Upper lobe of left lung (tissue), 6 donors: Measurements from ENCODE around the gene WBP1. TPM values are rescaled to one million over a fixed set of nuclear protein-coding genes. Genes with fewer than 3 reads are reported as not detected.
A peak's percentile ranks its signal among the peaks of the same experiment; 100 is the strongest.

Source experiments
- ATAC-seq, 2 donors: fragments of 200-7000 bp; cut with Tn5 transposase; one replicate each; pipeline ENCODE4 v1.9.1; 2022; ENCODE audit warnings: mild to moderate bottlenecking in 2 of 2, moderate library complexity in 2 of 2; ENCODE audit not compliant: low FRiP score in 2 of 2
- DNase-seq, 2 donors: peaks; one replicate each; pipeline ENCODE4 v3.0.0-alpha.2; 2019 to 2020
- H3K27ac ChIP-seq, 4 donors: fragments of 200-600 bp; sonication (generic); one replicate each; pipeline ENCODE4 v1.5.1; 2016 to 2019
- H3K27me3 ChIP-seq, 4 donors: fragments of 200-600 bp; sonication (generic); one replicate each; pipeline ENCODE4 v1.5.1; 2017 to 2019
- H3K36me3 ChIP-seq, 4 donors: fragments of 200-600 bp; sonication (generic); one replicate each; pipeline ENCODE4 v1.5.1; 2016 to 2019
- H3K4me1 ChIP-seq, 4 donors: fragments of 200-600 bp; sonication (generic); one replicate each; pipeline ENCODE4 v1.5.1; 2018 to 2019
- H3K4me3 ChIP-seq, 4 donors: fragments of 200-600 bp; sonication (generic); one replicate each; pipeline ENCODE4 v1.5.1; 2017 to 2019; ENCODE audit warnings: mild to moderate bottlenecking in 2 of 4, moderate library complexity in 1 of 4
- H3K9me3 ChIP-seq, 4 donors: fragments of 200-600 bp; sonication (generic); one replicate each; pipeline ENCODE4 v1.5.1; 2018 to 2019
- EP300 ChIP-seq, 4 donors: sonication (generic); formaldehyde crosslinking; IDR thresholded peaks; one replicate each; pipeline ENCODE4 v1.5.1; 2017; ENCODE audit warnings: antibody characterized with exemption in 4 of 4, control low read depth in 2 of 4
- POLR2A ChIP-seq, 4 donors: fragments of 450-650 bp; IDR thresholded peaks; one replicate each; pipeline ENCODE4 v1.5.1; 2016 to 2017; ENCODE audit warnings: antibody characterized with exemption in 4 of 4, mild to moderate bottlenecking in 2 of 4
- POLR2AphosphoS5 ChIP-seq, 2 donors: sonication (generic); formaldehyde crosslinking; IDR thresholded peaks; one replicate each; pipeline ENCODE4 v1.5.1; 2017; ENCODE audit warnings: antibody characterized with exemption in 2 of 2
- WGBS, 2 donors: methylation state at CpG; one replicate each; pipeline ENCODE4 v1.1.5; 2017 to 2018; 5-methylcytosine and 5-hydroxymethylcytosine counted together
- total RNA-seq, 6 donors: library from RNA; depleted of rRNA in 4 of 6; stranded (reverse); fragments of >200 nt in 4 of 6; gene quantifications; one replicate each; pipeline versions ENCODE4 v1.1.0 to v1.2.1, GENCODE V29; 2016 to 2021
- TF ChIP-seq, protein P1 (sequence below), 6 experiments: fragments of 450-650 bp in 4 of 6; fragments of 200-600 bp in 2 of 6; sonication (generic) in 2 of 6; IDR thresholded peaks; one replicate each; pipeline ENCODE4 v1.5.1; 2016 to 2019; ENCODE audit warnings: antibody characterized with exemption in 6 of 6
- donor health status: DM: no; HTN: no; CAD: no; lungs with moderate emphysema.
- donor health status: DM: no; HTN: yes; CAD: no; lungs with severe emphysema.

The WBP1 gene
- total RNA-seq, 6 donors from 2014 or later, result 34.7 to 109 (median 51.3) TPM

GRCh38 chr2:74495440-74495839 lies 37.2 kb downstream of the WBP1 start:
- Histone ChIP-seq H3K4me3 (no peak overlapping the region), H3K4me1 (peaks cover 23 to 30% (median 24%) of the 10 kb centered on the region in 4 donors), H3K9me3 (no peaks in the 10 kb centered on the region), H3K27ac (no peak overlapping the region), H3K36me3 (peaks cover 29 to 40% (median 36%) of the 10 kb centered on the region in 4 donors), H3K27me3 (peaks cover 0 to 29% (median 4%) of the 10 kb centered on the region in 4 donors)
- DNase-seq, result no peak
- 85 to 92% methylated on average over 1 of the region's 1 CpG for WGBS, 2 donors
- no peak for ATAC-seq
- TF ChIP-seq, protein P1, sequence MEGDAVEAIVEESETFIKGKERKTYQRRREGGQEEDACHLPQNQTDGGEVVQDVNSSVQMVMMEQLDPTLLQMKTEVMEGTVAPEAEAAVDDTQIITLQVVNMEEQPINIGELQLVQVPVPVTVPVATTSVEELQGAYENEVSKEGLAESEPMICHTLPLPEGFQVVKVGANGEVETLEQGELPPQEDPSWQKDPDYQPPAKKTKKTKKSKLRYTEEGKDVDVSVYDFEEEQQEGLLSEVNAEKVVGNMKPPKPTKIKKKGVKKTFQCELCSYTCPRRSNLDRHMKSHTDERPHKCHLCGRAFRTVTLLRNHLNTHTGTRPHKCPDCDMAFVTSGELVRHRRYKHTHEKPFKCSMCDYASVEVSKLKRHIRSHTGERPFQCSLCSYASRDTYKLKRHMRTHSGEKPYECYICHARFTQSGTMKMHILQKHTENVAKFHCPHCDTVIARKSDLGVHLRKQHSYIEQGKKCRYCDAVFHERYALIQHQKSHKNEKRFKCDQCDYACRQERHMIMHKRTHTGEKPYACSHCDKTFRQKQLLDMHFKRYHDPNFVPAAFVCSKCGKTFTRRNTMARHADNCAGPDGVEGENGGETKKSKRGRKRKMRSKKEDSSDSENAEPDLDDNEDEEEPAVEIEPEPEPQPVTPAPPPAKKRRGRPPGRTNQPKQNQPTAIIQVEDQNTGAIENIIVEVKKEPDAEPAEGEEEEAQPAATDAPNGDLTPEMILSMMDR (IDR thresholded peaks at IDR 0.05), result no peak
- TF ChIP-seq EP300 (IDR thresholded peaks at IDR 0.05) (no peak), POLR2AphosphoS5 (IDR thresholded peaks at IDR 0.05) (no peak), POLR2A (IDR thresholded peaks at IDR 0.05) (no peak)

DNA sequence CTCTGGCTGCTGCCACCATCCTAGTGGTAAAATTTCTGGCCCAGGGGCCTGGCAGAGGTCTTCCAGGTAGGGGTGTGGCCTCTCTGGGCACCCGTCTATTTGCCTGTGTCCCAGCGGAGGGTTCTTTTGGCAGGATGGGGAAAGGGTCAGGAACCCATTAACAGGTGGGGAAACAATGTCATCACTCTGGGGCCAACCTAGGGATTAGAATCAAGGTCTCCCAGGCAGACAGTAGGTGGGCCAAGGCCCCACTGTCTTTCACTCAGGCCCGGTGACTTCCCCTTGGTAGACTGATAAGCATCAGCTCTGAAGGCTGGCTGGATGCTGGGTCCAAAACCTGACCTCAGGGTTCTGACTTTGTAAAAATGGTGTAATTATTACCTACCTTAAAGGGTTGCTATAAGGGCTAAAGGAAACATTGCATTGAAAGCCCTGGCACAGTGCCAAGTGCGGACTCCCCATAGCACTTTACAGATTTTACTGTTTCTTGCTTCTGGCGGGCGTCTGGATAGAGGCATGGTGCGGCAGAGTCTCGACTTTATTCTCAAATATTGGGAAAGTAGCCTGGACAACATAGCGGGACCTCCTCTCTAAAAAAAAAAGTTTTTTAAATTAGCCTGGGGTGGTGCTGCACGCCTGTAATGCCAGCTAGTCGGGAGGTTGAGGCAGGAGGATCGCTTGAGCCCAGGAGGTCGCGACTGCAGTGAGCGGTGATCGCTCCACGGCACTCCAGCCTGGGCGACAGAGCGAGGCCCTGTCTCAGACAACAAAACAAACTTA lies 38.9 kb downstream of the WBP1 start:
- Histone ChIP-seq H3K36me3 (peaks cover 12 to 23% (median 18%) of the 10 kb centered on the region in 4 donors), H3K27me3 (peaks cover 0 to 35% (median 4%) of the 10 kb centered on the region in 4 donors), H3K4me3 (peak overlapping the region in 3 of 4 donors; percentile 50 to 51 (median 51)), H3K27ac (peak overlapping the region in 1 of 4 donors; percentile 61), H3K4me1 (peaks cover 24 to 35% (median 29%) of the 10 kb centered on the region in 4 donors), H3K9me3 (no peaks in the 10 kb centered on the region)
- WGBS, 2 donors, result 51 to 73% methylated on average over 18 to 19 of the region's 19 CpGs
- no peak for ATAC-seq
- no peak for TF ChIP-seq EP300 (IDR thresholded peaks at IDR 0.05)
- TF ChIP-seq POLR2A (IDR thresholded peaks at IDR 0.05), result no peak
- no peak for TF ChIP-seq POLR2AphosphoS5 (IDR thresholded peaks at IDR 0.05)
- TF ChIP-seq, protein P1 (IDR thresholded peaks at IDR 0.05), result no peak
- DNase-seq, result no peak

- ATAC-seq, result peak; percentile 53 to 61
- Histone ChIP-seq H3K27me3 (peaks cover 0 to 38% (median 4%) of the 10 kb centered on the region in 4 donors), H3K27ac (peak overlapping the region in 1 of 4 donors; percentile 61), H3K9me3 (no peaks in the 10 kb centered on the region), H3K4me1 (peaks cover 24 to 42% (median 32%) of the 10 kb centered on the region in 4 donors), H3K36me3 (peaks cover 5 to 15% (median 11%) of the 10 kb centered on the region in 4 donors), H3K4me3 (peak overlapping the region; percentile 14 to 51 (median 50))
- DNase-seq, result peak; percentile 64 to 90
- TF ChIP-seq, protein P1 (IDR thresholded peaks at IDR 0.05), result no peak
- TF ChIP-seq POLR2AphosphoS5 (IDR thresholded peaks at IDR 0.05) (no peak), POLR2A (IDR thresholded peaks at IDR 0.05) (peak in 1 of 4 donors; percentile 33), EP300 (IDR thresholded peaks at IDR 0.05) (no peak)
- WGBS, 2 donors, result 2 to 4% methylated on average over 18 to 60 of the region's 61 CpGs
These were observed 39.7 kb downstream of the WBP1 start for GRCh38 chr2:74497777-74498499.

GRCh38 chr2:74498500-74499266 lies 40.4 kb downstream of the WBP1 start:
- Histone ChIP-seq H3K36me3 (peaks cover 0 to 8% (median 3%) of the 10 kb centered on the region in 4 donors), H3K4me3 (peak overlapping the region in 3 of 4 donors; percentile 50 to 51 (median 51)), H3K9me3 (no peaks in the 10 kb centered on the region), H3K27ac (peak overlapping the region in 1 of 4 donors; percentile 61), H3K27me3 (peaks cover 0 to 38% (median 4%) of the 10 kb centered on the region in 4 donors), H3K4me1 (peaks cover 28 to 50% (median 39%) of the 10 kb centered on the region in 4 donors)
- TF ChIP-seq, protein P1 (IDR thresholded peaks at IDR 0.05), result no peak
- no peak for TF ChIP-seq EP300 (IDR thresholded peaks at IDR 0.05)
- no peak for TF ChIP-seq POLR2A (IDR thresholded peaks at IDR 0.05)
- TF ChIP-seq POLR2AphosphoS5 (IDR thresholded peaks at IDR 0.05), result no peak
- WGBS, 2 donors, result 3% methylated on average over 36 to 39 of the region's 41 CpGs
- DNase-seq, result peak; percentile 29 to 79
- ATAC-seq, result peak; percentile 0 to 8
